A549 (cell line): ENCODE measurements around the gene POU2F3. TPM values are rescaled to one million over a fixed set of nuclear protein-coding genes. Genes with fewer than 3 reads are reported as not detected.
A peak's percentile ranks its signal among the peaks of the same experiment; 100 is the strongest.

Source experiments
- ATAC-seq, 2 experiments: fragments of 200-7000 bp in 1 of 2; fragments of >200 bp in 1 of 2; cut with Nextera tagmentation in 1 of 2; cut with Tn5 transposase in 1 of 2; 3 replicates each; pipeline versions ENCODE4 v1.8.0 to v1.9.1; 2018 to 2020; ENCODE audit warnings: mild to moderate bottlenecking in 1 of 2, moderate library complexity in 1 of 2
- CTCF ChIA-PET: fragments of 300-600 bp; sonication (Branson Sonifier 250); formaldehyde crosslinking; extraction: SDS; loops from one replicate; lab custom pipeline; 2021; ENCODE audit warnings: antibody characterized with exemption, inconsistent platforms; lab: Yijun Ruan, JAX
- POLR2A ChIA-PET: fragments of 350-600 bp; formaldehyde crosslinking; extraction: SDS; loops from one replicate; lab custom pipeline; 2021; ENCODE audit warnings: antibody characterized with exemption, inconsistent platforms; lab: Yijun Ruan, JAX
- DNase-seq, 2 experiments: peaks; one replicate each; pipeline versions ENCODE4 v3.0.0 to v3.0.0-alpha.2; 2011 to 2016; ENCODE audit warnings: low read depth in 1 of 2, low spot score in 1 of 2
- FAIRE-seq: peaks from 2 replicates; lab custom pipeline; 2011; peaks lifted over from hg19 to GRCh38; lab: Jason Lieb, UNC
- H3K27ac ChIP-seq, 2 experiments: fragments of >200 bp; sonication (Bioruptor Twin); formaldehyde crosslinking; 3 replicates each; pipeline ENCODE4 v1.5.1; 2016 to 2017
- H3K4me1 ChIP-seq: fragments of >200 bp; sonication (Bioruptor Twin); formaldehyde crosslinking; 3 replicates; pipeline ENCODE4 v1.6.1; 2016
- H3K4me2 ChIP-seq: fragments of >200 bp; sonication (Bioruptor Twin); formaldehyde crosslinking; 3 replicates; pipeline ENCODE4 v1.6.1; 2016
- H3K4me3 ChIP-seq: fragments of >200 bp; sonication (Bioruptor Twin); formaldehyde crosslinking; 3 replicates; pipeline ENCODE4 v1.5.1; 2016
- H3K9me3 ChIP-seq: fragments of >200 bp; sonication (Bioruptor Twin); formaldehyde crosslinking; 3 replicates; pipeline ENCODE4 v1.6.1; 2016
- BCL3 ChIP-seq: fragments of >200 bp; sonication (Bioruptor Twin); formaldehyde crosslinking; IDR thresholded peaks from 3 replicates; pipeline ENCODE4 v1.6.1; 2016
- CEBPB ChIP-seq, 2 experiments: fragments of >200 bp in 1 of 2; sonication (Bioruptor Twin) in 1 of 2; formaldehyde crosslinking in 1 of 2; IDR thresholded peaks; 2 replicates each; pipeline ENCODE4 v1.6.1; 2012 to 2016
- CTCF ChIP-seq: fragments of >200 bp; sonication (Bioruptor Twin); formaldehyde crosslinking; IDR thresholded peaks from 3 replicates; pipeline ENCODE4 v1.5.1; 2016
- EHF ChIP-seq: fragments of 250-450 bp; sonication (Bioruptor Pico); IDR thresholded peaks from 2 replicates; pipeline ENCODE4 v1.5.0; 2020; ENCODE audit warnings: mild to moderate bottlenecking
- EHMT2 ChIP-seq: fragments of 200-600 bp; sonication (generic); IDR thresholded peaks from 2 replicates; pipeline ENCODE4 v1.6.1; 2016; ENCODE audit warnings: antibody characterized with exemption, low read depth, mild to moderate bottlenecking, moderate library complexity
- ELK1 ChIP-seq: fragments of 150-350 bp; IDR thresholded peaks from 2 replicates; pipeline ENCODE4 v1.6.1; 2014; ENCODE audit warnings: low read depth, mild to moderate bottlenecking, low read length
- EP300 ChIP-seq, 2 experiments: fragments of >200 bp; sonication (Bioruptor Twin); formaldehyde crosslinking; IDR thresholded peaks; 2 replicates in 1 of 2; 3 replicates in 1 of 2; pipeline ENCODE4 v1.6.1; 2016 to 2017
- FOSB ChIP-seq: fragments of 250-450 bp; sonication (Bioruptor Pico); IDR thresholded peaks from 2 replicates; pipeline ENCODE4 v1.5.0; 2020; ENCODE audit warnings: mild to moderate bottlenecking, moderate library complexity
- FOSL2 ChIP-seq, 2 experiments: fragments of 450-650 bp in 1 of 2; fragments of >200 bp in 1 of 2; sonication (Bioruptor Twin) in 1 of 2; formaldehyde crosslinking; IDR thresholded peaks; 2 replicates each; pipeline versions ENCODE4 v1.5.0 to v1.6.1; 2016 to 2020; ENCODE audit warnings: mild to moderate bottlenecking in 1 of 2, moderate library complexity in 1 of 2
- HOXB13 ChIP-seq: fragments of 250-450 bp; sonication (Bioruptor Pico); IDR thresholded peaks from 2 replicates; pipeline ENCODE4 v1.5.0; 2020; ENCODE audit warnings: low read depth, mild to moderate bottlenecking, moderate library complexity
- HOXB5 ChIP-seq: fragments of 250-450 bp; sonication (Bioruptor Pico); IDR thresholded peaks from 2 replicates; pipeline ENCODE4 v1.5.0; 2020; ENCODE audit warnings: mild to moderate bottlenecking, moderate library complexity
- JUNB ChIP-seq: fragments of >200 bp; sonication (Bioruptor Twin); formaldehyde crosslinking; IDR thresholded peaks from 2 replicates; pipeline ENCODE4 v1.6.1; 2016
- MYC ChIP-seq: IDR thresholded peaks from 2 replicates; pipeline ENCODE4 v1.6.1; 2012; ENCODE audit warnings: mild to moderate bottlenecking, inconsistent platforms, low read length, improper control_type of control experiment, borderline replicate concordance
- NFE2L2 ChIP-seq: fragments of 150-350 bp; conservative IDR thresholded peaks from 2 replicates; pipeline ENCODE4 v1.6.1; 2014; ENCODE audit warnings: low read length
- PHF8 ChIP-seq: fragments of 200-600 bp; sonication (generic); IDR thresholded peaks from 2 replicates; pipeline ENCODE4 v1.6.1; 2016; ENCODE audit warnings: low read depth, mild to moderate bottlenecking, antibody characterized with exemption, moderate library complexity, borderline replicate concordance
- RNF2 ChIP-seq: fragments of 200-600 bp; sonication (generic); IDR thresholded peaks from 2 replicates; pipeline ENCODE4 v1.6.1; 2016; ENCODE audit warnings: low read depth, mild to moderate bottlenecking, antibody characterized with exemption, moderate library complexity, borderline replicate concordance
- ZC3H11A ChIP-seq: fragments of 450-650 bp; IDR thresholded peaks from 2 replicates; pipeline ENCODE4 v1.6.1; 2014; ENCODE audit warnings: antibody characterized with exemption, mild to moderate bottlenecking
- ZSCAN20 ChIP-seq: fragments of 250-450 bp; sonication (Bioruptor Pico); IDR thresholded peaks from 2 replicates; pipeline ENCODE4 v1.8.0; 2022; ENCODE audit warnings: mild to moderate bottlenecking, moderate library complexity
- WGBS: methylation state at CpG from one replicate; pipeline ENCODE4 v1.1.6; 2017; ENCODE audit errors: missing lambda C conversion rate; 5-methylcytosine and 5-hydroxymethylcytosine counted together
- polyA plus RNA-seq, 4 experiments: library from polyadenylated mRNA; depleted of rRNA in 3 of 4; stranded (reverse); fragments of >200 nt; fragmentation: RNase III in 1 of 4; extraction: RNeasy Plus Mini Kit Qiagen cat#74134 plus additional on column Dnase treatment in 1 of 4; gene quantifications; 2 replicates in 3 of 4; 3 replicates in 1 of 4; pipeline ENCODE4 v1.2.3, GENCODE V29; 2011 to 2017
- TF ChIP-seq, protein P1 (sequence below): IDR thresholded peaks from 2 replicates; pipeline ENCODE4 v1.6.1; 2012
- TF ChIP-seq, protein P2 (sequence below): IDR thresholded peaks from 2 replicates; pipeline ENCODE4 v1.6.1; 2012

Gene POU2F3
- polyA plus RNA-seq, 2 of the 4 experiments (the other 2 are of a cell fraction): not detected

DNA sequence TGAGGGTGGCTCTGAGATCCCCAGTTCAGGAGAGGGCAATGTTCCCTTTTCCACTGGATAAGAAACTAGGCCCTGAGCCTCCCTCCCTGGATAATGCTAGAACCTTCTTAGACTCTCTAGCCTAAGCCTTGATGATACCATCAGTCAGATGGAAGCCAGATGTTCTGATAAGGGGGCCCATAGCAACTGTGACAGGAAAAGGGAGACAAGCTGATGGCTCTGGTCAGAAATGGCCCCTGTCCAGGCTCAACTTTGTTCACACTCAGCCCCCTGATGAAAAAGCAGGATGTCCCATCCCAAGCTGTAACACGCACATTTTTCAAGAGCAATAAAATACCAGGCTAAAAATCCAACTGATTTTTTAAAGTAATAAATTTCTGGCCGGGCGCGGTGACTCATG is 36.3 kb upstream of the POU2F3 start:
- Histone ChIP-seq H3K9me3 (no peaks in the 10 kb centered on the region), H3K4me3 (no peak overlapping the region), H3K27ac (no peak overlapping the region), H3K4me1 (peaks cover 2% of the 10 kb centered on the region; the same call in 2 of the 3 replicates), H3K4me2 (no peak overlapping the region)
- ChIA-PET CTCF (interaction anchor here (1.0 to 1.3 kb wide), 2 partner anchors 22 to 29 kb away, joined by 3 read pairs; no protein-coding TSS in a partner anchor), POLR2A (no interaction called here)
- WGBS: 82% methylated on average over 4 of the region's 4 CpGs
- no peak for TF ChIP-seq CEBPB (IDR thresholded peaks at IDR 0.05)
- DNase-seq (no peak), FAIRE-seq (no peak), ATAC-seq (no peak)

DNA sequence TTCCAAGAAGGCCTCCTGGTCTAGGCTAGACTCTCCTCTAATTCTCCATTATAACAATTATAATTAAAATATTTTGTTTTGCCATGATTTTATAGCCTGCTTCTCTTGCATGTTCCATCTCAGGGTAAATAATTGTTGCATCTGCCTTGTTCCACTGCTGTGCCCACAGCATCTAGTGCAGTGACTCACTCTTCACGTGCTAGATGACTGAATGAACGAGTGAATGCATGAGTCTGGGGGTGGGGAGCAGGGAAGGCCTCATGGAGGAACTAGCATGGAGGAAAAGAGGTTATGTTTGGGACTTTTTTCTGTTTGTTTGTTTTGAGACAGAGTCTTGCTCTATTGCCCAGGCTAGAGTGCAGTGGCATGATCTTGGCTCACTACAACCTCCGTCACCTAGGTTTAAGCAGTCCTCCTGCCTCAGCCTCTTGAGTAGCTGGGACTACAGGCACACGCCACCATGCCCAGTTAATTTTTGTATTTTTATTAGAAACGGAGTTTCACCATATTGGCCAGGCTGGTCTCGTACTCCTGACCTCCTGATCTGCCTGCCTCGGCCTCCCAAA is 34.3 kb upstream of the POU2F3 start:
- peak in 1 of 2 experiments; percentile 10 for DNase-seq
- no peak overlapping the region; the same call in 2 of the 3 replicates for H3K4me2 ChIP-seq
- H3K4me3 ChIP-seq: no peak overlapping the region
- CTCF ChIA-PET: interaction anchor here (0.9 kb wide), 1 partner anchor 37 kb away, joined by 3 read pairs; no protein-coding TSS in a partner anchor
- 0 out of 6 replicates have a peak overlapping the region, but pooled peaks of 1 of the 2 experiments have one; percentile 24 for H3K27ac ChIP-seq
- TF ChIP-seq EP300 (IDR thresholded peaks at IDR 0.05) (no peak), FOSL2 (IDR thresholded peaks at IDR 0.05) (no peak), FOSL2 (CRISPR knock-in tag; IDR thresholded peaks at IDR 0.05) (peak; percentile 3; the same call in 1 of the 2 replicates), CTCF (no peak), BCL3 (no peak)
- no peak for ATAC-seq
- no peak for FAIRE-seq
- H3K9me3 ChIP-seq: no peaks in the 10 kb centered on the region
- WGBS: 61% methylated on average over 7 of the region's 7 CpGs
- POLR2A ChIA-PET: no interaction called here
- peaks cover 5% of the 10 kb centered on the region; the same call in 2 of the 3 replicates for H3K4me1 ChIP-seq

GRCh38 chr11:120207512-120207911 is 32.4 kb upstream of the POU2F3 start:
- H3K27ac ChIP-seq: no peak overlapping the region
- POLR2A ChIA-PET: no interaction called here
- no peak for FAIRE-seq

More at GRCh38 chr11:120207512-120207911, 32.4 kb upstream of the POU2F3 start:
- DNase-seq (no peak), ATAC-seq (no peak)
- TF ChIP-seq EHMT2 (no peak), FOSL2 (IDR thresholded peaks at IDR 0.05) (no peak), FOSL2 (CRISPR knock-in tag; IDR thresholded peaks at IDR 0.05) (no peak), RNF2 (no peak), NFE2L2 (no peak), HOXB13 (CRISPR knock-in tag) (no peak), HOXB5 (CRISPR knock-in tag) (no peak), PHF8 (no peak), ZC3H11A (no peak), FOSB (CRISPR knock-in tag) (no peak), EHF (CRISPR knock-in tag) (no peak), ZSCAN20 (CRISPR knock-in tag) (no peak), BCL3 (no peak), ELK1 (no peak), MYC (no peak), JUNB (no peak)
- TF ChIP-seq, protein P1, sequence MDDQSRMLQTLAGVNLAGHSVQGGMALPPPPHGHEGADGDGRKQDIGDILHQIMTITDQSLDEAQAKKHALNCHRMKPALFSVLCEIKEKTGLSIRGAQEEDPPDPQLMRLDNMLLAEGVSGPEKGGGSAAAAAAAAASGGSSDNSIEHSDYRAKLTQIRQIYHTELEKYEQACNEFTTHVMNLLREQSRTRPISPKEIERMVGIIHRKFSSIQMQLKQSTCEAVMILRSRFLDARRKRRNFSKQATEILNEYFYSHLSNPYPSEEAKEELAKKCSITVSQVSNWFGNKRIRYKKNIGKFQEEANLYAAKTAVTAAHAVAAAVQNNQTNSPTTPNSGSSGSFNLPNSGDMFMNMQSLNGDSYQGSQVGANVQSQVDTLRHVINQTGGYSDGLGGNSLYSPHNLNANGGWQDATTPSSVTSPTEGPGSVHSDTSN: no peak
- TF ChIP-seq, protein P2, sequence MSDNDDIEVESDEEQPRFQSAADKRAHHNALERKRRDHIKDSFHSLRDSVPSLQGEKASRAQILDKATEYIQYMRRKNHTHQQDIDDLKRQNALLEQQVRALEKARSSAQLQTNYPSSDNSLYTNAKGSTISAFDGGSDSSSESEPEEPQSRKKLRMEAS: no peak
- TF ChIP-seq, all 56 proteins: peak for 0
- Histone ChIP-seq H3K4me1 (peaks cover 13% of the 10 kb centered on the region; the same call in 2 of the 3 replicates), H3K4me2 (no peak overlapping the region), H3K9me3 (no peaks in the 10 kb centered on the region), H3K4me3 (no peak overlapping the region)
- CTCF ChIA-PET: interaction anchor here (1.2 kb wide), 1 partner anchor 38 kb away, joined by 4 read pairs; no protein-coding TSS in a partner anchor
- WGBS: 87% methylated on average over 7 of the region's 7 CpGs
